ENCODE data around the gene HJURP. TPM values are rescaled to one million over a fixed set of nuclear protein-coding genes. Genes with fewer than 3 reads are reported as not detected.

Gene HJURP
- total RNA-seq, 1 experiment from 2014 or later: 37.0 TPM

DNA sequence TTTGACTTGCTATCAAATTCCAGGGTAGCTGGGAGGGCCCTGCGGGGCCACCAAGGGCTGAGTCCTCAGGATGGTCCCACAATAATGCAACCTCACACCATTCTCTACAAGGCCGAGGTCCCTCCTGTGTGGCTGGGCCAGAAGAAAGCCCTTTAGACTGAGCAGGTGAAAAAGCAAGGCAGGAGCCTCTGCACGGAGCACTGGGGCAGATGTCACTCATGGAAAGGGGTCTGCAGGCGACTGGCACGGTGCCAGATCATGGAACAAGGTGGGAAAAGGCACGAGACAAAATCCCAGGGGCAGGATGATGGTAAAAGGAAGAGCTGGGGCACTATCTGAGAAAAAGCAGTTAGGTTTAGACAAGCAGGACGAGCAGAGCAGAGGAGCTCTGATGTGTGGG is 16.1 kb downstream of the HJURP start:
- no peak for TF ChIP-seq EZH2 (IDR thresholded peaks at IDR 0.05; ENCODE audit: low read length, unreplicated experiment)
- no peak for TF ChIP-seq EZH2phosphoT487 (IDR thresholded peaks at IDR 0.05; ENCODE audit: borderline replicate concordance, low read length)
- TF ChIP-seq, protein P1, sequence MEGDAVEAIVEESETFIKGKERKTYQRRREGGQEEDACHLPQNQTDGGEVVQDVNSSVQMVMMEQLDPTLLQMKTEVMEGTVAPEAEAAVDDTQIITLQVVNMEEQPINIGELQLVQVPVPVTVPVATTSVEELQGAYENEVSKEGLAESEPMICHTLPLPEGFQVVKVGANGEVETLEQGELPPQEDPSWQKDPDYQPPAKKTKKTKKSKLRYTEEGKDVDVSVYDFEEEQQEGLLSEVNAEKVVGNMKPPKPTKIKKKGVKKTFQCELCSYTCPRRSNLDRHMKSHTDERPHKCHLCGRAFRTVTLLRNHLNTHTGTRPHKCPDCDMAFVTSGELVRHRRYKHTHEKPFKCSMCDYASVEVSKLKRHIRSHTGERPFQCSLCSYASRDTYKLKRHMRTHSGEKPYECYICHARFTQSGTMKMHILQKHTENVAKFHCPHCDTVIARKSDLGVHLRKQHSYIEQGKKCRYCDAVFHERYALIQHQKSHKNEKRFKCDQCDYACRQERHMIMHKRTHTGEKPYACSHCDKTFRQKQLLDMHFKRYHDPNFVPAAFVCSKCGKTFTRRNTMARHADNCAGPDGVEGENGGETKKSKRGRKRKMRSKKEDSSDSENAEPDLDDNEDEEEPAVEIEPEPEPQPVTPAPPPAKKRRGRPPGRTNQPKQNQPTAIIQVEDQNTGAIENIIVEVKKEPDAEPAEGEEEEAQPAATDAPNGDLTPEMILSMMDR (conservative IDR thresholded peaks at IDR 0.05; ENCODE audit: low read depth, low read length): no peak
- ATAC-seq: no peak
- no peak overlapping the region for H2AFZ ChIP-seq (ENCODE audit: low read length)
- H3K79me2 ChIP-seq (ENCODE audit: low read length): peaks cover 77% of the 10 kb centered on the region
- ChIA-PET POLR2A (ENCODE audit: unreplicated experiment) (no interaction called here), CTCF (no interaction called here)
- 0 out of 2 replicates have a peak, but pooled peaks cover 4% of the 10 kb centered on the region for H3K4me1 ChIP-seq (ENCODE audit: insufficient read depth, low read length)
- H3K27ac ChIP-seq (ENCODE audit: low read length): no peak overlapping the region
- no peaks in the 10 kb centered on the region for H3F3A ChIP-seq (ENCODE audit: low read length, unreplicated experiment)
- no peaks in the 10 kb centered on the region for H3K9me3 ChIP-seq (ENCODE audit: low read length)
- no peak overlapping the region for H3K4me2 ChIP-seq (ENCODE audit: low read length)
- no peak overlapping the region for H3K4me3 ChIP-seq (ENCODE audit: low read length)
- no peaks in the 10 kb centered on the region for H3K9me2 ChIP-seq (replicated peaks; ENCODE audit: low read length)
- H3K9ac ChIP-seq (ENCODE audit: low read length): no peak overlapping the region
- H4K20me1 ChIP-seq (ENCODE audit: low read length): peaks cover 53% of the 10 kb centered on the region
- H3K27me3 ChIP-seq (ENCODE audit: low read length): no peaks in the 10 kb centered on the region
- intact Hi-C loops (cut with micrococcal nuclease): no loop called here
- no TSS peak for BruUV-seq (replicated peaks)
- peaks cover 80% of the 10 kb centered on the region for H3K36me3 ChIP-seq (ENCODE audit: low read depth, low read length)
- DNase-seq: no peak

DNA sequence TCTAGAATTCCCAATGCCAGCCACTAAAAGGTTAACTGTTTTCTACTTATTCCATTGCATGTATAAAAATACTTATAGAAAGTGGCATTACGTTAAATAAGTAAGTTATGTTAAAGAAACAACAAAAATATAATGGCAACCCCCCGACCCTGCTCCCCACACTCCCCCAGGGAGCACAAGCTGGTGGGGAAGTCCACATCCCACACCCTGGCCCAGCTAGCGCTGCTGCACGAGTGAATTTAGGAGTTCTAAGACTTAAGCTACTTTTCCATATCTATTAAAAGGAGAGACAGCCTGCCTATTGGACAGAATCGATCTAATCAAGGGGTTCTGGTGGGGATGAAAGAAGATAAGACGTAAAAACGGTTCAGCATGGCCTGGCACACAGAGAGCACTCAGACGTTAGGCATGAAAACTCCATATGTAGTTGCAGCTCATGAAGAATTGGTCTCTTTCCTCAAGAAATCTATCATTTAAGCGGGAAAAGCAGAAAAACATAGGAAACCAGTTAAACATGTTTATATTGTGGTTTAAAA is 16.6 kb downstream of the HJURP start:
- ChIA-PET POLR2A (ENCODE audit: unreplicated experiment) (no interaction called here), CTCF (no interaction called here)
- H3K4me3 ChIP-seq (ENCODE audit: low read length): no peak overlapping the region
- H2AFZ ChIP-seq (ENCODE audit: low read length): no peak overlapping the region
- no peaks in the 10 kb centered on the region for H3K9me3 ChIP-seq (ENCODE audit: low read length)
- no peak overlapping the region for H3K27ac ChIP-seq (ENCODE audit: low read length)
- H4K20me1 ChIP-seq (ENCODE audit: low read length): peaks cover 53% of the 10 kb centered on the region
- H3F3A ChIP-seq (ENCODE audit: low read length, unreplicated experiment): no peaks in the 10 kb centered on the region
- peaks cover 75% of the 10 kb centered on the region for H3K36me3 ChIP-seq (ENCODE audit: low read depth, low read length)
- no peaks in the 10 kb centered on the region for H3K9me2 ChIP-seq (replicated peaks; ENCODE audit: low read length)
- DNase-seq (no peak), ATAC-seq (no peak)
- intact Hi-C loops (cut with micrococcal nuclease): no loop called here
- peaks cover 72% of the 10 kb centered on the region for H3K79me2 ChIP-seq (ENCODE audit: low read length)
- H3K27me3 ChIP-seq (ENCODE audit: low read length): no peaks in the 10 kb centered on the region
- no peak for TF ChIP-seq EZH2phosphoT487 (IDR thresholded peaks at IDR 0.05; ENCODE audit: borderline replicate concordance, low read length)
- TF ChIP-seq, protein P1 (conservative IDR thresholded peaks at IDR 0.05; ENCODE audit: low read depth, low read length): no peak
- no peak for TF ChIP-seq EZH2 (IDR thresholded peaks at IDR 0.05; ENCODE audit: low read length, unreplicated experiment)
- no TSS peak for BruUV-seq (replicated peaks)
- H3K4me1 ChIP-seq (ENCODE audit: insufficient read depth, low read length): 0 out of 2 replicates have a peak, but pooled peaks cover 4% of the 10 kb centered on the region
- no peak overlapping the region for H3K4me2 ChIP-seq (ENCODE audit: low read length)
- H3K9ac ChIP-seq (ENCODE audit: low read length): no peak overlapping the region

DNA sequence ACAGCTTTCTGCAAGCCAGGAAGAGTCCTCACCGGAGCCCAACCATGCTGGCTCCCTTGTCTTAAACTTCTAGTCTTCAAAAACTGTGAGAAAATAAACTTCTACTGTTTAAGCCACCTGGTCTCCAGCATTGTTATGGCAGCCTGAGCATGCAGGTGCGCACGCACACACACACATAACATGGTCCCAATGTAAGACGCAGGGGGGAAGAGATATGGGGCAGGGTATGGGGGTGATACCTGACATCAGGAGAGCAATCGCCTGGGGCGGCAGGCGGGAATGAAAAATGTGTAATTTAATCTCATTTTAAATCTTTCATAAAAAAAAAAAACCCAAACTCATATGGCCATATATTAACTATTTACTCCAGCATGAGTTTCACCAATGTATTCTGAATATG is 18.0 kb downstream of the HJURP start:
- intact Hi-C loops (cut with micrococcal nuclease): no loop called here
- Histone ChIP-seq H4K20me1 (ENCODE audit: low read length) (peaks cover 46% of the 10 kb centered on the region), H3K4me2 (ENCODE audit: low read length) (no peak overlapping the region), H3K79me2 (ENCODE audit: low read length) (peaks cover 58% of the 10 kb centered on the region), H3K36me3 (ENCODE audit: low read depth, low read length) (peaks cover 61% of the 10 kb centered on the region), H3K27ac (ENCODE audit: low read length) (no peak overlapping the region), H2AFZ (ENCODE audit: low read length) (no peak overlapping the region), H3K27me3 (ENCODE audit: low read length) (no peaks in the 10 kb centered on the region), H3K9me3 (ENCODE audit: low read length) (no peaks in the 10 kb centered on the region), H3K4me1 (ENCODE audit: insufficient read depth, low read length) (0 out of 2 replicates have a peak, but pooled peaks cover 4% of the 10 kb centered on the region), H3K4me3 (ENCODE audit: low read length) (no peak overlapping the region), H3K9me2 (replicated peaks; ENCODE audit: low read length) (no peaks in the 10 kb centered on the region), H3F3A (ENCODE audit: low read length, unreplicated experiment) (no peaks in the 10 kb centered on the region), H3K9ac (ENCODE audit: low read length) (no peak overlapping the region)
- no TSS peak for BruUV-seq (replicated peaks)
- DNase-seq: no peak
- ChIA-PET POLR2A (ENCODE audit: unreplicated experiment) (no interaction called here), CTCF (no interaction called here)
- ATAC-seq: no peak
- TF ChIP-seq EZH2phosphoT487 (IDR thresholded peaks at IDR 0.05; ENCODE audit: borderline replicate concordance, low read length) (no peak), EZH2 (IDR thresholded peaks at IDR 0.05; ENCODE audit: low read length, unreplicated experiment) (no peak)
- TF ChIP-seq, protein P1 (conservative IDR thresholded peaks at IDR 0.05; ENCODE audit: low read depth, low read length): no peak
